Colonic mucosa (tissue), 4 donors: ENCODE results near the gene GPR161. TPM values are rescaled to one million over a fixed set of nuclear protein-coding genes. Genes with fewer than 3 reads are reported as not detected.

Source experiments
- DNase-seq: peaks from one replicate; pipeline ENCODE4 v3.0.0-alpha.2; 2020
- H3K27ac ChIP-seq: fragments of 200-600 bp; one replicate; pipeline ENCODE4 v1.8.0; 2021
- H3K27me3 ChIP-seq: fragments of 200-600 bp; one replicate; pipeline ENCODE4 v1.8.0; 2021
- H3K36me3 ChIP-seq: fragments of 200-600 bp; one replicate; pipeline ENCODE4 v1.8.0; 2021
- H3K4me1 ChIP-seq: fragments of 200-600 bp; one replicate; pipeline ENCODE4 v1.8.0; 2021; ENCODE audit warnings: mild to moderate bottlenecking
- H3K4me3 ChIP-seq: fragments of 200-600 bp; one replicate; pipeline ENCODE4 v1.8.0; 2021
- H3K9ac ChIP-seq, 2 donors: one replicate each; pipeline ENCODE4 v1.7.0; 2013; ENCODE audit warnings: control low read depth in 2 of 2, low read depth in 2 of 2, low read length in 2 of 2
- H3K9me3 ChIP-seq: fragments of 200-600 bp; one replicate; pipeline ENCODE4 v1.8.0; 2021
- CTCF ChIP-seq: fragments of 200-600 bp; IDR thresholded peaks from one replicate; pipeline ENCODE4 v1.8.0; 2022; ENCODE audit warnings: antibody characterized with exemption, mild to moderate bottlenecking
- intact Hi-C: fragments of 100-400 bp; cut with DNase I; formaldehyde crosslinking; loops from one replicate; pipeline ENCODE4 v1.14.1; 2022
- total RNA-seq, 2 donors: library from RNA; stranded (reverse); fragmentation: NEBNext Ultra II Directional in 1 of 2; extraction: Animal tissue kit (Norgen Biotek cat#: 25700) in 1 of 2; gene quantifications; one replicate each; pipeline ENCODE4 v1.2.1, GENCODE V29; 2021
- donor health status: healthy.
- donor health status: DM: no; HTN: no; CAD: no.
- donor health status: DM: no; HTN: no; CAD: no.

The GPR161 gene
- total RNA-seq, 2 donors from 2014 or later, result 2.5 to 3.2 TPM

- TF ChIP-seq CTCF, result no peak
- Histone ChIP-seq H3K27me3 (no peaks in the 10 kb centered on the region), H3K9ac (no peak overlapping the region), H3K4me3 (peak overlapping the region; percentile 85), H3K9me3 (no peaks in the 10 kb centered on the region), H3K4me1 (peaks cover 8% of the 10 kb centered on the region), H3K27ac (peak overlapping the region; percentile 99), H3K36me3 (no peaks in the 10 kb centered on the region)
- intact Hi-C loops, result no loop called here
- DNase-seq, result no peak
These were observed 41.5 kb upstream of the GPR161 start for GRCh38 chr1:168178227-168178637.

- intact Hi-C loops, result no loop called here
- Histone ChIP-seq H3K4me1 (no peaks in the 10 kb centered on the region), H3K9me3 (no peaks in the 10 kb centered on the region), H3K27ac (no peak overlapping the region), H3K36me3 (no peaks in the 10 kb centered on the region), H3K9ac (no peak overlapping the region), H3K4me3 (no peak overlapping the region), H3K27me3 (no peaks in the 10 kb centered on the region)
- TF ChIP-seq CTCF, result no peak
- no peak for DNase-seq
These were observed 35.7 kb upstream of the GPR161 start for GRCh38 chr1:168172250-168172915.

GRCh38 chr1:168170564-168171508 lies 34.1 kb upstream of the GPR161 start:
- no peaks in the 10 kb centered on the region for H3K4me1 ChIP-seq
- no peak for DNase-seq

GRCh38 chr1:168167806-168168205 lies 31.1 kb upstream of the GPR161 start:
- no peak for DNase-seq

More at GRCh38 chr1:168170564-168171508, 34.1 kb upstream of the GPR161 start:
- Histone ChIP-seq H3K36me3 (no peaks in the 10 kb centered on the region), H3K4me3 (no peak overlapping the region), H3K9ac (no peak overlapping the region), H3K9me3 (no peaks in the 10 kb centered on the region), H3K27me3 (no peaks in the 10 kb centered on the region), H3K27ac (no peak overlapping the region)
- TF ChIP-seq CTCF, result no peak
- intact Hi-C loops, result no loop called here

More at GRCh38 chr1:168167806-168168205, 31.1 kb upstream of the GPR161 start:
- no peak overlapping the region for H3K4me3 ChIP-seq
- H3K9me3 ChIP-seq, result no peaks in the 10 kb centered on the region
- no peaks in the 10 kb centered on the region for H3K4me1 ChIP-seq
- no peaks in the 10 kb centered on the region for H3K36me3 ChIP-seq
- H3K27me3 ChIP-seq, result no peaks in the 10 kb centered on the region
- no peak overlapping the region for H3K27ac ChIP-seq
- H3K9ac ChIP-seq, result no peak overlapping the region
- no peak for TF ChIP-seq CTCF
- intact Hi-C loops, result no loop called here
